SK-N-SH treated with all-trans-retinoic acid at 6 μM for 48 hours (cell line): ENCODE results near the gene CLIC1.

ENCODE experiments used
- ATAC-seq: fragments of 200-7000 bp; cut with Tn5 transposase; 3 replicates; pipeline ENCODE4 v1.9.1; 2020; ENCODE audit warnings: mild to moderate bottlenecking, moderate library complexity
- ARNTL ChIP-seq: fragments of 450-650 bp; formaldehyde crosslinking; IDR thresholded peaks from 2 replicates; pipeline ENCODE4 v1.5.0; 2020; ENCODE audit warnings: low read depth, mild to moderate bottlenecking, moderate library complexity, borderline replicate concordance
- BACH2 ChIP-seq: fragments of 250-450 bp; sonication (Bioruptor Pico); IDR thresholded peaks from 2 replicates; pipeline ENCODE4 v1.9.0; 2021; ENCODE audit warnings: mild to moderate bottlenecking, borderline replicate concordance
- CSDC2 ChIP-seq: fragments of 250-450 bp; sonication (Bioruptor Pico); IDR thresholded peaks from 2 replicates; pipeline ENCODE4 v1.5.0; 2020; ENCODE audit warnings: mild to moderate bottlenecking, moderate library complexity
- ESRRG ChIP-seq: fragments of 250-450 bp; sonication (Bioruptor Pico); IDR thresholded peaks from 2 replicates; pipeline ENCODE4 v1.6.1; 2021; ENCODE audit warnings: mild to moderate bottlenecking
- GLIS3 ChIP-seq: fragments of 250-450 bp; sonication (Bioruptor Pico); IDR thresholded peaks from 2 replicates; pipeline ENCODE4 v1.5.0; 2020; ENCODE audit warnings: mild to moderate bottlenecking, moderate library complexity
- ISL1 ChIP-seq: fragments of 250-450 bp; sonication (Bioruptor Pico); IDR thresholded peaks from 2 replicates; pipeline ENCODE4 v2.1.2; 2022; ENCODE audit warnings: mild to moderate bottlenecking, moderate library complexity
- OSR1 ChIP-seq: fragments of 250-450 bp; sonication (Bioruptor Pico); IDR thresholded peaks from 2 replicates; pipeline ENCODE4 v1.8.0; 2022; ENCODE audit warnings: moderate library complexity, mild to moderate bottlenecking, inconsistent platforms
- PPARA ChIP-seq: fragments of 250-450 bp; sonication (Bioruptor Pico); IDR thresholded peaks from 2 replicates; pipeline ENCODE4 v1.5.0; 2020; ENCODE audit warnings: mild to moderate bottlenecking, borderline replicate concordance
- RARB ChIP-seq: fragments of 250-450 bp; sonication (Bioruptor Pico); IDR thresholded peaks from 2 replicates; pipeline ENCODE4 v1.8.0; 2021; ENCODE audit warnings: mild to moderate bottlenecking, moderate library complexity
- SNAI2 ChIP-seq: fragments of 250-450 bp; sonication (Bioruptor Pico); IDR thresholded peaks from 2 replicates; pipeline ENCODE4 v1.5.0; 2020; ENCODE audit warnings: mild to moderate bottlenecking, moderate library complexity
- TCF4 ChIP-seq: fragments of 250-450 bp; sonication (Bioruptor Pico); IDR thresholded peaks from 2 replicates; pipeline ENCODE4 v1.8.0; 2021; ENCODE audit warnings: mild to moderate bottlenecking, moderate library complexity, borderline replicate concordance
- TOX ChIP-seq: fragments of 250-450 bp; sonication (Bioruptor Pico); IDR thresholded peaks from 2 replicates; pipeline ENCODE4 v1.8.0; 2021; ENCODE audit warnings: mild to moderate bottlenecking, moderate library complexity, borderline replicate concordance
- ZC3H10 ChIP-seq: fragments of 250-450 bp; sonication (Bioruptor Pico); IDR thresholded peaks from 2 replicates; pipeline ENCODE4 v1.5.1; 2021; ENCODE audit warnings: mild to moderate bottlenecking, moderate library complexity
- ZFP30 ChIP-seq: fragments of 450-650 bp; formaldehyde crosslinking; IDR thresholded peaks from 2 replicates; pipeline ENCODE4 v1.5.0; 2022; ENCODE audit warnings: mild to moderate bottlenecking, moderate library complexity
- ZNF70 ChIP-seq: fragments of 450-650 bp; formaldehyde crosslinking; IDR thresholded peaks from 2 replicates; pipeline ENCODE4 v1.5.0; 2020; ENCODE audit warnings: mild to moderate bottlenecking, moderate library complexity
- ZNF8 ChIP-seq: fragments of 450-650 bp; formaldehyde crosslinking; IDR thresholded peaks from 2 replicates; pipeline ENCODE4 v1.5.0; 2020; ENCODE audit warnings: mild to moderate bottlenecking, moderate library complexity
- TF ChIP-seq, protein P1 (sequence below): fragments of 250-450 bp; sonication (Bioruptor Pico); IDR thresholded peaks from 2 replicates; pipeline ENCODE4 v1.8.0; 2020; ENCODE audit warnings: mild to moderate bottlenecking, moderate library complexity, borderline replicate concordance
- TF ChIP-seq, protein P2 (sequence below): fragments of 250-450 bp; sonication (Bioruptor Pico); IDR thresholded peaks from 2 replicates; pipeline ENCODE4 v1.5.1; 2021; ENCODE audit warnings: mild to moderate bottlenecking, moderate library complexity
- TF ChIP-seq, protein P3 (sequence below): fragments of 250-450 bp; sonication (Bioruptor Pico); IDR thresholded peaks from 2 replicates; pipeline ENCODE4 v1.5.1; 2020; ENCODE audit warnings: low read depth, mild to moderate bottlenecking, moderate library complexity
- TF ChIP-seq, protein P4 (sequence below): fragments of 250-450 bp; sonication (Bioruptor Pico); IDR thresholded peaks from 2 replicates; pipeline ENCODE4 v1.8.0; 2021; ENCODE audit warnings: low read depth, mild to moderate bottlenecking, moderate library complexity, borderline replicate concordance
- TF ChIP-seq, protein P5 (sequence below): fragments of 250-450 bp; sonication (Bioruptor Pico); IDR thresholded peaks from 2 replicates; pipeline ENCODE4 v1.5.0; 2020; ENCODE audit warnings: mild to moderate bottlenecking, moderate library complexity

CLIC1 gene

DNA sequence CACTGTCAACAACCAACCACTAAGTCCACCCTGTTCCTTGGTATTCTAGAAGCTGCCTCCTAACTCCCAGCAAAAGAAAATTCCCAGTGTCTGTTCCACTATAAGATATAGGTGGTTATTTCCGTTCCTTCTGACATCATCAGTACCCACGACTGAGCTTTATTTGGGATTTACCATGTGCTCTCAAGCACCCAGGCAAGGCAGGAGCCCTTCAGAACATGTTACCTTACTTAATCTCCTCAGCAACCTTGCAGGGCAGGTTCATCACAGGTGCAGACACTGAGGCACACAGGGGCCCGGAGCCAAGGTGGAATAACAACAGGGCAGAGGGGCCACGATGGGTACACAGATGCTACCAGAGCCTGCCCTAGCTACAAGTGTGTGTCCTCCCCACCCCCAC is 44.0 kb downstream of the CLIC1 start (continued):
- TF ChIP-seq, protein P1, sequence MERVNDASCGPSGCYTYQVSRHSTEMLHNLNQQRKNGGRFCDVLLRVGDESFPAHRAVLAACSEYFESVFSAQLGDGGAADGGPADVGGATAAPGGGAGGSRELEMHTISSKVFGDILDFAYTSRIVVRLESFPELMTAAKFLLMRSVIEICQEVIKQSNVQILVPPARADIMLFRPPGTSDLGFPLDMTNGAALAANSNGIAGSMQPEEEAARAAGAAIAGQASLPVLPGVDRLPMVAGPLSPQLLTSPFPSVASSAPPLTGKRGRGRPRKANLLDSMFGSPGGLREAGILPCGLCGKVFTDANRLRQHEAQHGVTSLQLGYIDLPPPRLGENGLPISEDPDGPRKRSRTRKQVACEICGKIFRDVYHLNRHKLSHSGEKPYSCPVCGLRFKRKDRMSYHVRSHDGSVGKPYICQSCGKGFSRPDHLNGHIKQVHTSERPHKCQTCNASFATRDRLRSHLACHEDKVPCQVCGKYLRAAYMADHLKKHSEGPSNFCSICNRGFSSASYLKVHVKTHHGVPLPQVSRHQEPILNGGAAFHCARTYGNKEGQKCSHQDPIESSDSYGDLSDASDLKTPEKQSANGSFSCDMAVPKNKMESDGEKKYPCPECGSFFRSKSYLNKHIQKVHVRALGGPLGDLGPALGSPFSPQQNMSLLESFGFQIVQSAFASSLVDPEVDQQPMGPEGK (CRISPR knock-in tag): no peak
- no peak for TF ChIP-seq GLIS3
- no peak for TF ChIP-seq OSR1
- no peak for TF ChIP-seq ZNF70 (CRISPR knock-in tag)
- no peak for TF ChIP-seq SNAI2 (CRISPR knock-in tag)
- TF ChIP-seq, protein P2, sequence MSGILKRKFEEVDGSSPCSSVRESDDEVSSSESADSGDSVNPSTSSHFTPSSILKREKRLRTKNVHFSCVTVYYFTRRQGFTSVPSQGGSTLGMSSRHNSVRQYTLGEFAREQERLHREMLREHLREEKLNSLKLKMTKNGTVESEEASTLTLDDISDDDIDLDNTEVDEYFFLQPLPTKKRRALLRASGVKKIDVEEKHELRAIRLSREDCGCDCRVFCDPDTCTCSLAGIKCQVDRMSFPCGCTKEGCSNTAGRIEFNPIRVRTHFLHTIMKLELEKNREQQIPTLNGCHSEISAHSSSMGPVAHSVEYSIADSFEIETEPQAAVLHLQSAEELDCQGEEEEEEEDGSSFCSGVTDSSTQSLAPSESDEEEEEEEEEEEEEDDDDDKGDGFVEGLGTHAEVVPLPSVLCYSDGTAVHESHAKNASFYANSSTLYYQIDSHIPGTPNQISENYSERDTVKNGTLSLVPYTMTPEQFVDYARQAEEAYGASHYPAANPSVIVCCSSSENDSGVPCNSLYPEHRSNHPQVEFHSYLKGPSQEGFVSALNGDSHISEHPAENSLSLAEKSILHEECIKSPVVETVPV (CRISPR knock-in tag): no peak

DNA sequence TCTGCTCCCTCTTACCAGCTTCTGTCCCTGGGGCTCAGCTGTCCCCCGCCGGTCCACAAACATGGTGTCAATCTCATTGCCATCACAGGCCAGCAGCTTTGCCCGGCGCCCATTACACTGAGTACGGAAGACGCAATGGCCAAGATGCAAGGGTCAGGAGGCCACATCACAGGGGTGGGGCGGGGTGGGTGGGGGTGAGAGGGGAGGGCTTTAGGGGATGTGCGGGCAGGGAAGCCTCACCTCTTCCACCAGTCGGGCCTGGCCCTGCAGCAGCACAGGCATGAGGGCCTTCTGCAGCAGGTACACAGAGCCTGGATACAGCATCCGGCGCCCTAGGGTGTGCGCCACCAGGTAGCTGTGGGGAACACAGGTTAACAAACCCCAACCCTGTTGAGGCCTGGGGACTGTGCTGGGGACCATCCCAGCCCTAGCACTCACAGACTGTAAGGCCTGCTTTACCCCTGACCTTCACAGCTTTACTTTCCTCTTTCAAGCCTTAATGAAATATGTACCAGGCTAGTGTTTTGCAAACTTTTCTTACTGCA is 44.7 kb downstream of the CLIC1 start:
- no peak for ATAC-seq
- TF ChIP-seq, protein P2 (CRISPR knock-in tag): no peak
- no peak for TF ChIP-seq ARNTL (CRISPR knock-in tag)
- TF ChIP-seq ISL1 (CRISPR knock-in tag): no peak
- TF ChIP-seq, protein P3, sequence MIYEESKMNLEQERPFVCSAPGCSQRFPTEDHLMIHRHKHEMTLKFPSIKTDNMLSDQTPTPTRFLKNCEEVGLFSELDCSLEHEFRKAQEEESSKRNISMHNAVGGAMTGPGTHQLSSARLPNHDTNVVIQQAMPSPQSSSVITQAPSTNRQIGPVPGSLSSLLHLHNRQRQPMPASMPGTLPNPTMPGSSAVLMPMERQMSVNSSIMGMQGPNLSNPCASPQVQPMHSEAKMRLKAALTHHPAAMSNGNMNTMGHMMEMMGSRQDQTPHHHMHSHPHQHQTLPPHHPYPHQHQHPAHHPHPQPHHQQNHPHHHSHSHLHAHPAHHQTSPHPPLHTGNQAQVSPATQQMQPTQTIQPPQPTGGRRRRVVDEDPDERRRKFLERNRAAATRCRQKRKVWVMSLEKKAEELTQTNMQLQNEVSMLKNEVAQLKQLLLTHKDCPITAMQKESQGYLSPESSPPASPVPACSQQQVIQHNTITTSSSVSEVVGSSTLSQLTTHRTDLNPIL: no peak
- no peak for TF ChIP-seq TCF4
- TF ChIP-seq ZFP30: no peak
- TF ChIP-seq, protein P4, sequence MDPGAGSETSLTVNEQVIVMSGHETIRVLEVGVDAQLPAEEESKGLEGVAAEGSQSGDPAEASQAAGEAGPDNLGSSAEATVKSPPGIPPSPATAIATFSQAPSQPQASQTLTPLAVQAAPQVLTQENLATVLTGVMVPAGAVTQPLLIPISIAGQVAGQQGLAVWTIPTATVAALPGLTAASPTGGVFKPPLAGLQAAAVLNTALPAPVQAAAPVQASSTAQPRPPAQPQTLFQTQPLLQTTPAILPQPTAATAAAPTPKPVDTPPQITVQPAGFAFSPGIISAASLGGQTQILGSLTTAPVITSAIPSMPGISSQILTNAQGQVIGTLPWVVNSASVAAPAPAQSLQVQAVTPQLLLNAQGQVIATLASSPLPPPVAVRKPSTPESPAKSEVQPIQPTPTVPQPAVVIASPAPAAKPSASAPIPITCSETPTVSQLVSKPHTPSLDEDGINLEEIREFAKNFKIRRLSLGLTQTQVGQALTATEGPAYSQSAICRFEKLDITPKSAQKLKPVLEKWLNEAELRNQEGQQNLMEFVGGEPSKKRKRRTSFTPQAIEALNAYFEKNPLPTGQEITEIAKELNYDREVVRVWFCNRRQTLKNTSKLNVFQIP (CRISPR knock-in tag): no peak
- no peak for TF ChIP-seq ZNF8 (CRISPR knock-in tag)
- no peak for TF ChIP-seq RARB
- TF ChIP-seq ZC3H10 (CRISPR knock-in tag): no peak
- no peak for TF ChIP-seq BACH2
- no peak for TF ChIP-seq ESRRG
- TF ChIP-seq, protein P5, sequence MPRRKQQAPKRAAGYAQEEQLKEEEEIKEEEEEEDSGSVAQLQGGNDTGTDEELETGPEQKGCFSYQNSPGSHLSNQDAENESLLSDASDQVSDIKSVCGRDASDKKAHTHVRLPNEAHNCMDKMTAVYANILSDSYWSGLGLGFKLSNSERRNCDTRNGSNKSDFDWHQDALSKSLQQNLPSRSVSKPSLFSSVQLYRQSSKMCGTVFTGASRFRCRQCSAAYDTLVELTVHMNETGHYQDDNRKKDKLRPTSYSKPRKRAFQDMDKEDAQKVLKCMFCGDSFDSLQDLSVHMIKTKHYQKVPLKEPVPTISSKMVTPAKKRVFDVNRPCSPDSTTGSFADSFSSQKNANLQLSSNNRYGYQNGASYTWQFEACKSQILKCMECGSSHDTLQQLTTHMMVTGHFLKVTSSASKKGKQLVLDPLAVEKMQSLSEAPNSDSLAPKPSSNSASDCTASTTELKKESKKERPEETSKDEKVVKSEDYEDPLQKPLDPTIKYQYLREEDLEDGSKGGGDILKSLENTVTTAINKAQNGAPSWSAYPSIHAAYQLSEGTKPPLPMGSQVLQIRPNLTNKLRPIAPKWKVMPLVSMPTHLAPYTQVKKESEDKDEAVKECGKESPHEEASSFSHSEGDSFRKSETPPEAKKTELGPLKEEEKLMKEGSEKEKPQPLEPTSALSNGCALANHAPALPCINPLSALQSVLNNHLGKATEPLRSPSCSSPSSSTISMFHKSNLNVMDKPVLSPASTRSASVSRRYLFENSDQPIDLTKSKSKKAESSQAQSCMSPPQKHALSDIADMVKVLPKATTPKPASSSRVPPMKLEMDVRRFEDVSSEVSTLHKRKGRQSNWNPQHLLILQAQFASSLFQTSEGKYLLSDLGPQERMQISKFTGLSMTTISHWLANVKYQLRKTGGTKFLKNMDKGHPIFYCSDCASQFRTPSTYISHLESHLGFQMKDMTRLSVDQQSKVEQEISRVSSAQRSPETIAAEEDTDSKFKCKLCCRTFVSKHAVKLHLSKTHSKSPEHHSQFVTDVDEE (CRISPR knock-in tag): no peak
- TF ChIP-seq, protein P1 (CRISPR knock-in tag): no peak
- TF ChIP-seq GLIS3: no peak
- TF ChIP-seq CSDC2 (CRISPR knock-in tag): no peak
- no peak for TF ChIP-seq PPARA
- TF ChIP-seq TOX (CRISPR knock-in tag): no peak
